Myometrial cell (primary cell): ENCODE data around the gene CYFIP2. TPM values are rescaled to one million over a fixed set of nuclear protein-coding genes. Genes with fewer than 3 reads are reported as not detected.

Experiments used
- total RNA-seq: library from RNA; depleted of rRNA; stranded (reverse); fragments of >200 nt; gene quantifications from 2 replicates; pipeline ENCODE4 v1.2.3, GENCODE V29; 2015

CYFIP2 gene
- 1.1 and 1.4 TPM in 2 replicates for total RNA-seq

GRCh38 chr5:157265714-157266285, at the start of gene CYFIP2:
Gene CYFIP2 (plus strand): TSS chr5:157266123. CDS start chr5:157285362, 19,239 bp downstream.

Other genes starting within 250 kb of the CYFIP2 start
- gene HAVCR1, start 207.0 kb upstream of the CYFIP2 start, total RNA-seq, result not detected in 2 replicates
- gene HAVCR2, start 157.1 kb upstream of the CYFIP2 start, total RNA-seq, result not detected in 2 replicates
- 12.4 and 18.2 TPM in 2 replicates for gene MED7, start 123.3 kb upstream of the CYFIP2 start, total RNA-seq
- not detected in 2 replicates for gene GARIN3, start 99.9 kb upstream of the CYFIP2 start, total RNA-seq
- gene ITK, start 85.3 kb upstream of the CYFIP2 start, total RNA-seq, result not detected in 2 replicates
- under 0.01 TPM in 1 of 2 replicates, not detected in the other for gene NIPAL4, start 194.1 kb downstream of the CYFIP2 start, total RNA-seq